SK-N-SH treated with all-trans-retinoic acid at 6 μM for 48 hours (cell line): ENCODE measurements around the gene ENTPD2.

Experiments
- ATAC-seq: fragments of 200-7000 bp; cut with Tn5 transposase; 3 replicates; pipeline ENCODE4 v1.9.1; 2020; ENCODE audit warnings: mild to moderate bottlenecking, moderate library complexity
- ARNTL ChIP-seq: fragments of 450-650 bp; formaldehyde crosslinking; IDR thresholded peaks from 2 replicates; pipeline ENCODE4 v1.5.0; 2020; ENCODE audit warnings: low read depth, mild to moderate bottlenecking, moderate library complexity, borderline replicate concordance
- CSDC2 ChIP-seq: fragments of 250-450 bp; sonication (Bioruptor Pico); IDR thresholded peaks from 2 replicates; pipeline ENCODE4 v1.5.0; 2020; ENCODE audit warnings: mild to moderate bottlenecking, moderate library complexity
- CSRNP3 ChIP-seq: fragments of 250-450 bp; sonication (Bioruptor Pico); IDR thresholded peaks from 2 replicates; pipeline ENCODE4 v1.5.1; 2021; ENCODE audit warnings: mild to moderate bottlenecking, moderate library complexity
- ESRRG ChIP-seq: fragments of 250-450 bp; sonication (Bioruptor Pico); IDR thresholded peaks from 2 replicates; pipeline ENCODE4 v1.6.1; 2021; ENCODE audit warnings: mild to moderate bottlenecking
- GLIS3 ChIP-seq: fragments of 250-450 bp; sonication (Bioruptor Pico); IDR thresholded peaks from 2 replicates; pipeline ENCODE4 v1.5.0; 2020; ENCODE audit warnings: mild to moderate bottlenecking, moderate library complexity
- ISL1 ChIP-seq: fragments of 250-450 bp; sonication (Bioruptor Pico); IDR thresholded peaks from 2 replicates; pipeline ENCODE4 v2.1.2; 2022; ENCODE audit warnings: mild to moderate bottlenecking, moderate library complexity
- OSR1 ChIP-seq: fragments of 250-450 bp; sonication (Bioruptor Pico); IDR thresholded peaks from 2 replicates; pipeline ENCODE4 v1.8.0; 2022; ENCODE audit warnings: moderate library complexity, mild to moderate bottlenecking, inconsistent platforms
- POU6F1 ChIP-seq: fragments of 250-450 bp; sonication (Bioruptor Pico); IDR thresholded peaks from 2 replicates; pipeline ENCODE4 v1.8.0; 2021; ENCODE audit warnings: low read depth, mild to moderate bottlenecking, moderate library complexity, borderline replicate concordance
- PPARA ChIP-seq: fragments of 250-450 bp; sonication (Bioruptor Pico); IDR thresholded peaks from 2 replicates; pipeline ENCODE4 v1.5.0; 2020; ENCODE audit warnings: mild to moderate bottlenecking, borderline replicate concordance
- SNAI2 ChIP-seq: fragments of 250-450 bp; sonication (Bioruptor Pico); IDR thresholded peaks from 2 replicates; pipeline ENCODE4 v1.5.0; 2020; ENCODE audit warnings: mild to moderate bottlenecking, moderate library complexity
- TCF4 ChIP-seq: fragments of 250-450 bp; sonication (Bioruptor Pico); IDR thresholded peaks from 2 replicates; pipeline ENCODE4 v1.8.0; 2021; ENCODE audit warnings: mild to moderate bottlenecking, moderate library complexity, borderline replicate concordance
- TOX ChIP-seq: fragments of 250-450 bp; sonication (Bioruptor Pico); IDR thresholded peaks from 2 replicates; pipeline ENCODE4 v1.8.0; 2021; ENCODE audit warnings: mild to moderate bottlenecking, moderate library complexity, borderline replicate concordance
- TSHZ2 ChIP-seq: fragments of 250-450 bp; sonication (Bioruptor Pico); IDR thresholded peaks from 2 replicates; pipeline ENCODE4 v1.5.0; 2020; ENCODE audit warnings: mild to moderate bottlenecking, moderate library complexity
- ZC3H10 ChIP-seq: fragments of 250-450 bp; sonication (Bioruptor Pico); IDR thresholded peaks from 2 replicates; pipeline ENCODE4 v1.5.1; 2021; ENCODE audit warnings: mild to moderate bottlenecking, moderate library complexity
- ZFP3 ChIP-seq: fragments of 250-450 bp; sonication (Bioruptor Pico); IDR thresholded peaks from 2 replicates; pipeline ENCODE4 v1.5.0; 2020; ENCODE audit warnings: mild to moderate bottlenecking, moderate library complexity
- ZFP30 ChIP-seq: fragments of 450-650 bp; formaldehyde crosslinking; IDR thresholded peaks from 2 replicates; pipeline ENCODE4 v1.5.0; 2022; ENCODE audit warnings: mild to moderate bottlenecking, moderate library complexity
- ZNF565 ChIP-seq: fragments of 450-650 bp; formaldehyde crosslinking; conservative IDR thresholded peaks from 2 replicates; pipeline ENCODE4 v1.5.0; 2020; ENCODE audit warnings: low read depth, mild to moderate bottlenecking, moderate library complexity
- ZNF70 ChIP-seq: fragments of 450-650 bp; formaldehyde crosslinking; IDR thresholded peaks from 2 replicates; pipeline ENCODE4 v1.5.0; 2020; ENCODE audit warnings: mild to moderate bottlenecking, moderate library complexity
- ZNF8 ChIP-seq: fragments of 450-650 bp; formaldehyde crosslinking; IDR thresholded peaks from 2 replicates; pipeline ENCODE4 v1.5.0; 2020; ENCODE audit warnings: mild to moderate bottlenecking, moderate library complexity
- TF ChIP-seq, protein P1 (sequence below): fragments of 250-450 bp; sonication (Bioruptor Pico); IDR thresholded peaks from 2 replicates; pipeline ENCODE4 v1.5.1; 2020; ENCODE audit warnings: low read depth, mild to moderate bottlenecking, moderate library complexity

Gene ENTPD2

GRCh38 chr9:137085920-137086530 lies 32.2 kb upstream of the ENTPD2 start:
- TF ChIP-seq ZFP30 (CRISPR knock-in tag): no peak
- no peak for TF ChIP-seq POU6F1 (CRISPR knock-in tag)
- TF ChIP-seq CSDC2: no peak
- no peak for TF ChIP-seq OSR1
- no peak for TF ChIP-seq GLIS3 (CRISPR knock-in tag)
- no peak for TF ChIP-seq TOX (CRISPR knock-in tag)
- TF ChIP-seq, protein P1, sequence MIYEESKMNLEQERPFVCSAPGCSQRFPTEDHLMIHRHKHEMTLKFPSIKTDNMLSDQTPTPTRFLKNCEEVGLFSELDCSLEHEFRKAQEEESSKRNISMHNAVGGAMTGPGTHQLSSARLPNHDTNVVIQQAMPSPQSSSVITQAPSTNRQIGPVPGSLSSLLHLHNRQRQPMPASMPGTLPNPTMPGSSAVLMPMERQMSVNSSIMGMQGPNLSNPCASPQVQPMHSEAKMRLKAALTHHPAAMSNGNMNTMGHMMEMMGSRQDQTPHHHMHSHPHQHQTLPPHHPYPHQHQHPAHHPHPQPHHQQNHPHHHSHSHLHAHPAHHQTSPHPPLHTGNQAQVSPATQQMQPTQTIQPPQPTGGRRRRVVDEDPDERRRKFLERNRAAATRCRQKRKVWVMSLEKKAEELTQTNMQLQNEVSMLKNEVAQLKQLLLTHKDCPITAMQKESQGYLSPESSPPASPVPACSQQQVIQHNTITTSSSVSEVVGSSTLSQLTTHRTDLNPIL: no peak
- no peak for TF ChIP-seq CSRNP3 (CRISPR knock-in tag)
- no peak for TF ChIP-seq ZNF70 (CRISPR knock-in tag)
- TF ChIP-seq TCF4 (CRISPR knock-in tag): no peak
- TF ChIP-seq ESRRG: no peak
- TF ChIP-seq ISL1 (CRISPR knock-in tag): no peak
- no peak for TF ChIP-seq ZFP3 (CRISPR knock-in tag)
- no peak for TF ChIP-seq SNAI2 (CRISPR knock-in tag)
- peak; percentile 21 for ATAC-seq

DNA sequence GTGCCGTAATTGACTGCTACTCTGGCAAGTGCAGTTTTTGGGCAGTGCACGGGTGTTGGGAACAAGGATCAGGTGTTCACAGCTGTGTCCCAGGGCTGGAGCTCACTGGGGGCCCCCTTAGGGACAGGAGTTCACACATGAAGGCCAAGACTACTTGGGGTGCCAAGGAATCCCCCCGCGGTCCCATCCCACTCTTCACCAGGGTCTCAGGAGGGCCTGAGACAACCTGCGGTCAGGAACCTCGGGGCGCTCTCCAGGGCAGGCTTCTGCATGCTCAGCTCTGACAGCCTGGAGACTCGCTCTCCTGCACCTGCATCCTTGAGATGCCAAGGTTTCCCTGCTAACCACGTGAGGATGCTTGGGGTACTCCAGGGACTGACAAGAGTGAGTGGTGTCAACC lies 30.7 kb upstream of the ENTPD2 start:
- no peak for TF ChIP-seq ZNF565
- no peak for TF ChIP-seq ZC3H10 (CRISPR knock-in tag)
- no peak for TF ChIP-seq ZNF8 (CRISPR knock-in tag)
- TF ChIP-seq ZFP30 (CRISPR knock-in tag): no peak
- no peak for ATAC-seq

GRCh38 chr9:137083394-137084004 lies 29.6 kb upstream of the ENTPD2 start:
- TF ChIP-seq ZNF70 (CRISPR knock-in tag) (no peak), ARNTL (no peak), SNAI2 (CRISPR knock-in tag) (no peak), TOX (CRISPR knock-in tag) (no peak), ISL1 (CRISPR knock-in tag) (no peak), ZFP30 (CRISPR knock-in tag) (no peak), ZFP3 (CRISPR knock-in tag) (no peak), PPARA (CRISPR knock-in tag) (no peak), POU6F1 (CRISPR knock-in tag) (no peak), TSHZ2 (CRISPR knock-in tag) (no peak), OSR1 (no peak), ZNF565 (no peak)
- peak; percentile 52 for ATAC-seq
